Measurements from ENCODE around the gene GANC.

DNA sequence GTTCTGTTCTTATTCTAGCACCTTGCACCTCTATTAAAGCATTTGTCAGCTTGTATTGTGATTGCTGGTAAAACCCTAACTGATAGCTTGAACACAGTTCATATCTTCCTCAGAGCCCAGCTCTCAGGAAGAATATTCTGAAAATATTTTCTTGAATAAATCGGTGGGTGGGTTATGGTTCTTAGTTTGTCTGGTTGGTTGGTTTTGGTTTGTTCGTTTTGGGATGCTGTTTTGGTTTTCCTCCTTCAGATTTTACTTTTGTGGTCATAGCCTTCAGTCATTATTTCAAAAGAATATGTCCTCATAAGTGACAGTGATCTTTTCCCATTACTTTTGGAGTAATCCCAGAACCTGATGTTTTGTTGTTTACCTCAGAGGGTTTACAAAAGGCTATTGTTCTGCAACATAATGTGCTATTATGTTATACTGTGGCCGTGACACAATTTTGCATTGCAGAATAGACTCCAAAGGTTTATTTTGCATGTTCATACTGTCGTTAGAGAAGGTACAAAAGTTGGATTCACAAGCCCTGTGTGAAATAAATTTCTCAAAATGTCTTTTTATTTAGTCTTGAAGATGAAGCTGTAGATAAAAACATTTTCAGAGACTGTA, 2.9 kb downstream of the GANC start:
- TF ChIP-seq, protein P1, sequence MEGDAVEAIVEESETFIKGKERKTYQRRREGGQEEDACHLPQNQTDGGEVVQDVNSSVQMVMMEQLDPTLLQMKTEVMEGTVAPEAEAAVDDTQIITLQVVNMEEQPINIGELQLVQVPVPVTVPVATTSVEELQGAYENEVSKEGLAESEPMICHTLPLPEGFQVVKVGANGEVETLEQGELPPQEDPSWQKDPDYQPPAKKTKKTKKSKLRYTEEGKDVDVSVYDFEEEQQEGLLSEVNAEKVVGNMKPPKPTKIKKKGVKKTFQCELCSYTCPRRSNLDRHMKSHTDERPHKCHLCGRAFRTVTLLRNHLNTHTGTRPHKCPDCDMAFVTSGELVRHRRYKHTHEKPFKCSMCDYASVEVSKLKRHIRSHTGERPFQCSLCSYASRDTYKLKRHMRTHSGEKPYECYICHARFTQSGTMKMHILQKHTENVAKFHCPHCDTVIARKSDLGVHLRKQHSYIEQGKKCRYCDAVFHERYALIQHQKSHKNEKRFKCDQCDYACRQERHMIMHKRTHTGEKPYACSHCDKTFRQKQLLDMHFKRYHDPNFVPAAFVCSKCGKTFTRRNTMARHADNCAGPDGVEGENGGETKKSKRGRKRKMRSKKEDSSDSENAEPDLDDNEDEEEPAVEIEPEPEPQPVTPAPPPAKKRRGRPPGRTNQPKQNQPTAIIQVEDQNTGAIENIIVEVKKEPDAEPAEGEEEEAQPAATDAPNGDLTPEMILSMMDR (IDR thresholded peaks at IDR 0.05; ENCODE audit: low read length) = no peak
- TF ChIP-seq EZH2phosphoT487 (IDR thresholded peaks at IDR 0.05; ENCODE audit: low read length) (no peak), EZH2 (optimal IDR thresholded peaks at IDR 0.05; ENCODE audit: low read depth, low read length) (no peak)

Measured in MM.1S (cell line).